Fibroblast of lung (primary cell): ENCODE measurements around the gene MEMO1. TPM values are rescaled to one million over a fixed set of nuclear protein-coding genes. Genes with fewer than 3 reads are reported as not detected.

Experiments
- DNase-seq, 2 donors: peaks; one replicate each; pipeline versions ENCODE4 v3.0.0 to v3.0.0-alpha.2; 2010; ENCODE audit warnings: low read depth in 2 of 2
- H2AFZ ChIP-seq: 2 replicates; pipeline ENCODE4 v1.5.1; 2012; ENCODE audit warnings: low read length, control low read depth, inconsistent platforms
- H3K27ac ChIP-seq: 2 replicates; pipeline ENCODE4 v1.5.1; 2011; ENCODE audit warnings: low read length, control low read depth; ENCODE audit not compliant: insufficient read depth
- H3K27me3 ChIP-seq: 2 replicates; pipeline ENCODE4 v1.5.1; 2011; ENCODE audit warnings: mild to moderate bottlenecking, low read length; ENCODE audit not compliant: control insufficient read depth, insufficient read depth
- H3K36me3 ChIP-seq: 2 replicates; pipeline ENCODE4 v1.5.1; 2011; ENCODE audit warnings: low read length; ENCODE audit not compliant: control insufficient read depth, insufficient read depth
- H3K4me1 ChIP-seq: 2 replicates; pipeline ENCODE4 v1.5.1; 2011; ENCODE audit warnings: low read length; ENCODE audit not compliant: control insufficient read depth, insufficient read depth; ENCODE audit errors: extremely low read depth
- H3K4me2 ChIP-seq: 2 replicates; pipeline ENCODE4 v1.5.1; 2011; ENCODE audit warnings: low read length, control low read depth; ENCODE audit not compliant: insufficient read depth; ENCODE audit errors: extremely low read depth
- H3K4me3 ChIP-seq, 4 experiments: fragments of 200-600 bp in 1 of 4; sonication (generic) in 1 of 4; replicated peaks in 1 of 4; 2 replicates each; pipeline ENCODE4 v1.5.1; 2011 to 2016; ENCODE audit warnings: low read length in 4 of 4, low read depth in 3 of 4, mild to moderate bottlenecking in 3 of 4, control low read depth in 2 of 4, inconsistent platforms in 1 of 4, mixed read lengths in 1 of 4; ENCODE audit not compliant: insufficient read depth in 1 of 4; ENCODE audit errors: control extremely low read depth in 1 of 4
- H3K79me2 ChIP-seq: 2 replicates; pipeline ENCODE4 v1.5.1; 2012; ENCODE audit warnings: mild to moderate bottlenecking, low read length, inconsistent platforms; ENCODE audit not compliant: control insufficient read depth, insufficient read depth
- H3K9ac ChIP-seq: 2 replicates; pipeline ENCODE4 v1.5.1; 2011; ENCODE audit warnings: mild to moderate bottlenecking, low read length, control low read depth; ENCODE audit not compliant: insufficient read depth
- H3K9me3 ChIP-seq: 2 replicates; pipeline ENCODE4 v1.5.1; 2012; ENCODE audit warnings: low read depth, low read length; ENCODE audit not compliant: control insufficient read depth, insufficient read depth
- H4K20me1 ChIP-seq: 2 replicates; pipeline ENCODE4 v1.5.1; 2011; ENCODE audit warnings: low read length; ENCODE audit not compliant: control insufficient read depth, insufficient read depth; ENCODE audit errors: extremely low read depth
- CTCF ChIP-seq, 2 donors: IDR thresholded peaks in 1 of 2; conservative IDR thresholded peaks in 1 of 2; 1 replicate in 1 of 2; 2 replicates in 1 of 2; pipeline ENCODE4 v1.5.1; 2011 to 2012; ENCODE audit warnings: low read length in 2 of 2, control low read depth in 1 of 2, inconsistent platforms in 1 of 2, low read depth in 1 of 2, mild to moderate bottlenecking in 1 of 2
- EZH2 ChIP-seq: IDR thresholded peaks from 2 replicates; pipeline ENCODE4 v1.5.1; 2012; ENCODE audit warnings: low read length, control low read depth, mild to moderate bottlenecking; ENCODE audit errors: missing control alignments
- polyA plus RNA-seq, 2 donors: library from polyadenylated mRNA; depleted of rRNA in 1 of 2; stranded (reverse) in 1 of 2; unstranded in 1 of 2; fragments of >200 nt; gene quantifications; 2 replicates each; pipeline ENCODE4 v1.2.1, GENCODE V29; 2011 to 2012; ENCODE audit warnings: missing spikeins in 1 of 2
- total RNA-seq: library from RNA; depleted of rRNA; stranded (reverse); fragments of >200 nt; gene quantifications from 2 replicates; pipeline ENCODE4 v1.2.1, GENCODE V29; 2014

The MEMO1 gene
- total and polyA plus RNA-seq, 2 donors (not counting 1 experiment from before 2014, with no cell fraction given) = 34.0 to 64.2 TPM

- H3K36me3 ChIP-seq = no peaks in the 10 kb centered on the region
- H3K4me2 ChIP-seq = no peak overlapping the region
- no peaks in the 10 kb centered on the region for H3K9me3 ChIP-seq
- peaks cover 2% of the 10 kb centered on the region for H3K4me1 ChIP-seq
- no peaks in the 10 kb centered on the region for H4K20me1 ChIP-seq
- H3K27ac ChIP-seq = no peak overlapping the region
- TF ChIP-seq EZH2 = no peak
- TF ChIP-seq CTCF (conservative IDR thresholded peaks at IDR 0.05 in 1 of 2, IDR thresholded peaks at IDR 0.05 in 1 of 2; ENCODE audit: low read depth in 1 of 2, low read length in 2 of 2) = no peak
- H2AFZ ChIP-seq = no peak overlapping the region
- no peak for DNase-seq
- no peaks in the 10 kb centered on the region for H3K27me3 ChIP-seq
- H3K9ac ChIP-seq = no peak overlapping the region
- H3K4me3 ChIP-seq = no peak overlapping the region
- peaks cover 55% of the 10 kb centered on the region for H3K79me2 ChIP-seq
These were observed 26.9 kb downstream of the MEMO1 start for GRCh38 chr2:31983762-31984467.

- Histone ChIP-seq H3K4me1 (peaks cover 2% of the 10 kb centered on the region), H3K27ac (no peak overlapping the region), H2AFZ (no peak overlapping the region), H3K9ac (no peak overlapping the region), H3K4me2 (no peak overlapping the region), H3K79me2 (peaks cover 68% of the 10 kb centered on the region), H4K20me1 (no peaks in the 10 kb centered on the region), H3K36me3 (no peaks in the 10 kb centered on the region), H3K4me3 (no peak overlapping the region), H3K9me3 (no peaks in the 10 kb centered on the region), H3K27me3 (no peaks in the 10 kb centered on the region)
- TF ChIP-seq CTCF (conservative IDR thresholded peaks at IDR 0.05 in 1 of 2, IDR thresholded peaks at IDR 0.05 in 1 of 2; ENCODE audit: low read depth in 1 of 2, low read length in 2 of 2) (no peak), EZH2 (no peak)
- peak; percentile 47 to 53 for DNase-seq
These were observed 30.0 kb downstream of the MEMO1 start for GRCh38 chr2:31980674-31981356.

GRCh38 chr2:31979956-31980355, 30.9 kb downstream of the MEMO1 start:
- H3K36me3 ChIP-seq = no peaks in the 10 kb centered on the region
- H3K79me2 ChIP-seq = peaks cover 67% of the 10 kb centered on the region
- no peak overlapping the region for H2AFZ ChIP-seq
- H4K20me1 ChIP-seq = no peaks in the 10 kb centered on the region
- H3K4me3 ChIP-seq = no peak overlapping the region
- peaks cover 2% of the 10 kb centered on the region for H3K4me1 ChIP-seq
- H3K9me3 ChIP-seq = no peaks in the 10 kb centered on the region
- peak in 1 of 2 donors; percentile 25 for DNase-seq
- no peaks in the 10 kb centered on the region for H3K27me3 ChIP-seq
- H3K27ac ChIP-seq = no peak overlapping the region
- TF ChIP-seq EZH2 = no peak
- TF ChIP-seq CTCF (conservative IDR thresholded peaks at IDR 0.05 in 1 of 2, IDR thresholded peaks at IDR 0.05 in 1 of 2; ENCODE audit: low read depth in 1 of 2, low read length in 2 of 2) = no peak
- no peak overlapping the region for H3K9ac ChIP-seq
- H3K4me2 ChIP-seq = no peak overlapping the region
